ENCODE measurements around the gene THSD4.
"Not testable (repeated sequence)": the region's sequence is repeated elsewhere in the genome, so short reads cannot be mapped to it uniquely, and the experiment has no call there.

The THSD4 gene

GRCh38 chr15:71374607-71375352 is 259.5 kb downstream of the THSD4 start:
- DNase-seq: no peak
- in situ Hi-C loops (cut with MboI; ENCODE audit: low pct_unique_long_range_greater_than_20kb, low sequenced_read_pairs): no loop called here

GRCh38 chr15:71375934-71376333 is 260.7 kb downstream of the THSD4 start:
- in situ Hi-C loops (cut with MboI; ENCODE audit: low pct_unique_long_range_greater_than_20kb, low sequenced_read_pairs): no loop called here
- DNase-seq: no peak

- in situ Hi-C loops (cut with MboI; ENCODE audit: low pct_unique_long_range_greater_than_20kb, low sequenced_read_pairs): no loop called here
- no peak for DNase-seq
These were observed 264.6 kb downstream of the THSD4 start for GRCh38 chr15:71379893-71380292.

GRCh38 chr15:71380345-71380744 is 265.1 kb downstream of the THSD4 start:
- DNase-seq: no peak
- in situ Hi-C loops (cut with MboI; ENCODE audit: low pct_unique_long_range_greater_than_20kb, low sequenced_read_pairs): no loop called here

GRCh38 chr15:71384501-71384900 is 269.2 kb downstream of the THSD4 start:
- in situ Hi-C loops (cut with MboI; ENCODE audit: low pct_unique_long_range_greater_than_20kb, low sequenced_read_pairs): no loop called here
- no peak for DNase-seq

GRCh38 chr15:71385026-71385425 is 269.8 kb downstream of the THSD4 start:
- no peak for DNase-seq
- in situ Hi-C loops (cut with MboI; ENCODE audit: low pct_unique_long_range_greater_than_20kb, low sequenced_read_pairs): no loop called here

- in situ Hi-C loops (cut with MboI; ENCODE audit: low pct_unique_long_range_greater_than_20kb, low sequenced_read_pairs): no loop called here
- no peak for DNase-seq
These were observed 270.2 kb downstream of the THSD4 start for GRCh38 chr15:71385457-71385856.

GRCh38 chr15:71386005-71386404 is 270.7 kb downstream of the THSD4 start:
- in situ Hi-C loops (cut with MboI; ENCODE audit: low pct_unique_long_range_greater_than_20kb, low sequenced_read_pairs): no loop called here
- no peak for DNase-seq

- DNase-seq: no peak
- in situ Hi-C loops (cut with MboI; ENCODE audit: low pct_unique_long_range_greater_than_20kb, low sequenced_read_pairs): no loop called here
These were observed 271.4 kb downstream of the THSD4 start for GRCh38 chr15:71386448-71387236.

GRCh38 chr15:71387810-71388209 is 272.5 kb downstream of the THSD4 start:
- no peak for DNase-seq
- in situ Hi-C loops (cut with MboI; ENCODE audit: low pct_unique_long_range_greater_than_20kb, low sequenced_read_pairs): no loop called here

GRCh38 chr15:71390096-71390495 is 274.8 kb downstream of the THSD4 start:
- DNase-seq: no peak
- in situ Hi-C loops (cut with MboI; ENCODE audit: low pct_unique_long_range_greater_than_20kb, low sequenced_read_pairs): no loop called here

- in situ Hi-C loops (cut with MboI; ENCODE audit: low pct_unique_long_range_greater_than_20kb, low sequenced_read_pairs): no loop called here
- DNase-seq: no peak
These were observed 276.3 kb downstream of the THSD4 start for GRCh38 chr15:71391421-71392088.

- in situ Hi-C loops (cut with MboI; ENCODE audit: low pct_unique_long_range_greater_than_20kb, low sequenced_read_pairs): no loop called here
- DNase-seq: no peak
These were observed 277.6 kb downstream of the THSD4 start for GRCh38 chr15:71392861-71393283.

GRCh38 chr15:71393383-71393782 is 278.1 kb downstream of the THSD4 start:
- in situ Hi-C loops (cut with MboI; ENCODE audit: low pct_unique_long_range_greater_than_20kb, low sequenced_read_pairs): no loop called here
- no peak for DNase-seq

- no peak for DNase-seq
- in situ Hi-C loops (cut with MboI; ENCODE audit: low pct_unique_long_range_greater_than_20kb, low sequenced_read_pairs): no loop called here
These were observed 281.4 kb downstream of the THSD4 start for GRCh38 chr15:71396536-71397125.

- in situ Hi-C loops (cut with MboI; ENCODE audit: low pct_unique_long_range_greater_than_20kb, low sequenced_read_pairs): no loop called here
- DNase-seq: no peak
These were observed 282.1 kb downstream of the THSD4 start for GRCh38 chr15:71397377-71397776.

- no peak for DNase-seq
- in situ Hi-C loops (cut with MboI; ENCODE audit: low pct_unique_long_range_greater_than_20kb, low sequenced_read_pairs): no loop called here
These were observed 285.0 kb downstream of the THSD4 start for GRCh38 chr15:71400294-71400693.

GRCh38 chr15:71401728-71402127 is 286.5 kb downstream of the THSD4 start:
- DNase-seq; in situ Hi-C loops (cut with MboI; ENCODE audit: low pct_unique_long_range_greater_than_20kb, low sequenced_read_pairs): not testable (repeated sequence)

- DNase-seq: no peak
- in situ Hi-C loops (cut with MboI; ENCODE audit: low pct_unique_long_range_greater_than_20kb, low sequenced_read_pairs): no loop called here
These were observed 294.3 kb downstream of the THSD4 start for GRCh38 chr15:71409541-71409940.

GRCh38 chr15:71410347-71410746 is 295.1 kb downstream of the THSD4 start:
- in situ Hi-C loops (cut with MboI; ENCODE audit: low pct_unique_long_range_greater_than_20kb, low sequenced_read_pairs): no loop called here
- no peak for DNase-seq

Data from KBM-7 (cell line).